GM12865 (cell line): ENCODE measurements around the gene FAM221A.

Experiments
- DNase-seq: peaks from one replicate; pipeline ENCODE4 v3.0.0; 2010; ENCODE audit warnings: low read depth
- H3K4me3 ChIP-seq: 2 replicates; pipeline ENCODE4 v1.5.1; 2011; ENCODE audit warnings: mild to moderate bottlenecking, low read depth, low read length, control low read depth
- CTCF ChIP-seq: IDR thresholded peaks from 2 replicates; pipeline ENCODE4 v1.5.1; 2011; ENCODE audit warnings: low read length, control low read depth, low read depth, inconsistent platforms; ENCODE audit not compliant: insufficient read depth; ENCODE audit errors: missing control alignments

Gene FAM221A

GRCh38 chr7:23742051-23742450 is 62.1 kb downstream of the FAM221A start:
- no peak for DNase-seq
- no peak for TF ChIP-seq CTCF
- H3K4me3 ChIP-seq, result no peak overlapping the region

GRCh38 chr7:23743226-23743625 is 63.2 kb downstream of the FAM221A start:
- H3K4me3 ChIP-seq, result no peak overlapping the region

GRCh38 chr7:23746629-23747028 is 66.6 kb downstream of the FAM221A start:
- TF ChIP-seq CTCF, result no peak
- H3K4me3 ChIP-seq, result no peak overlapping the region
- no peak for DNase-seq

More at GRCh38 chr7:23743226-23743625, 63.2 kb downstream of the FAM221A start:
- TF ChIP-seq CTCF, result no peak
- no peak for DNase-seq

- no peak for DNase-seq
- H3K4me3 ChIP-seq, result no peak overlapping the region
- no peak for TF ChIP-seq CTCF
Observed at GRCh38 chr7:23751852-23752251, 71.9 kb downstream of the FAM221A start.
